ENCODE results near the gene CFAP45.

Gene CFAP45

GRCh38 chr1:159935719-159936272 lies 35.8 kb upstream of the CFAP45 start:
- Histone ChIP-seq H3K9ac (ENCODE audit: low read length) (no peak overlapping the region), H3K14ac (ENCODE audit: low read length in 2 of 2) (no peak overlapping the region), H3K4ac (ENCODE audit: low read depth in 1 of 2, low read length in 2 of 2) (no peak overlapping the region), H3K36me3 (ENCODE audit: control insufficient read depth in 1 of 2, insufficient read depth in 2 of 2, low read depth in 1 of 2, low read length in 2 of 2) (no peaks in the 10 kb centered on the region), H3K23ac (ENCODE audit: low read length in 2 of 2) (no peak overlapping the region), H3K4me3 (ENCODE audit: insufficient read depth in 1 of 2, low read depth in 1 of 2, low read length in 2 of 2) (no peak overlapping the region), H3K4me2 (ENCODE audit: low read length, poor library complexity, severe bottlenecking) (no peak overlapping the region), H3K18ac (ENCODE audit: low read depth in 1 of 2, low read length in 2 of 2) (no peak overlapping the region), H2BK5ac (ENCODE audit: low read depth, low read length, poor library complexity, severe bottlenecking) (no peak overlapping the region), H3K4me1 (ENCODE audit: control insufficient read depth, insufficient read depth, low read depth, low read length) (peaks cover 3% of the 10 kb centered on the region), H4K8ac (ENCODE audit: low read length) (no peak overlapping the region), H3K27ac (ENCODE audit: low read length, poor library complexity, severe bottlenecking) (no peak overlapping the region), H2AK5ac (ENCODE audit: low read length, severe bottlenecking) (no peak overlapping the region), H2BK15ac (ENCODE audit: low read depth, poor library complexity, severe bottlenecking) (no peak overlapping the region), H3K79me1 (replicated peaks; ENCODE audit: low read length, poor library complexity, severe bottlenecking) (no peaks in the 10 kb centered on the region), H3K9me3 (ENCODE audit: control insufficient read depth, low read length) (no peaks in the 10 kb centered on the region), H4K91ac (ENCODE audit: low read length) (no peak overlapping the region), H3K27me3 (ENCODE audit: control insufficient read depth in 1 of 2, insufficient read depth in 1 of 2, low read length in 2 of 2) (peaks cover 41 to 53% of the 10 kb centered on the region in 2 experiments), H2BK12ac (ENCODE audit: low read length in 2 of 2) (no peak overlapping the region), H2BK120ac (ENCODE audit: low read depth, low read length) (no peak overlapping the region), H2AFZ (ENCODE audit: low read depth, low read length) (no peak overlapping the region)
- peak; percentile 15 for DNase-seq
- WGBS = 83% methylated on average over 4 of the region's 4 CpGs

GRCh38 chr1:159935305-159935704 lies 35.3 kb upstream of the CFAP45 start:
- Histone ChIP-seq H2BK15ac (ENCODE audit: low read depth, poor library complexity, severe bottlenecking) (no peak overlapping the region), H4K8ac (ENCODE audit: low read length) (no peak overlapping the region), H3K9ac (ENCODE audit: low read length) (no peak overlapping the region), H4K91ac (ENCODE audit: low read length) (no peak overlapping the region), H3K36me3 (ENCODE audit: control insufficient read depth in 1 of 2, insufficient read depth in 2 of 2, low read depth in 1 of 2, low read length in 2 of 2) (no peaks in the 10 kb centered on the region), H3K9me3 (ENCODE audit: control insufficient read depth, low read length) (no peaks in the 10 kb centered on the region), H3K14ac (ENCODE audit: low read length in 2 of 2) (no peak overlapping the region), H2AK5ac (ENCODE audit: low read length, severe bottlenecking) (no peak overlapping the region), H3K79me1 (replicated peaks; ENCODE audit: low read length, poor library complexity, severe bottlenecking) (no peaks in the 10 kb centered on the region), H2BK120ac (ENCODE audit: low read depth, low read length) (no peak overlapping the region), H3K27ac (ENCODE audit: low read length, poor library complexity, severe bottlenecking) (no peak overlapping the region), H3K4ac (ENCODE audit: low read depth in 1 of 2, low read length in 2 of 2) (no peak overlapping the region), H2AFZ (ENCODE audit: low read depth, low read length) (no peak overlapping the region), H2BK12ac (ENCODE audit: low read length in 2 of 2) (no peak overlapping the region), H3K27me3 (ENCODE audit: control insufficient read depth in 1 of 2, insufficient read depth in 1 of 2, low read length in 2 of 2) (peaks cover 36 to 53% of the 10 kb centered on the region in 2 experiments), H2BK5ac (ENCODE audit: low read depth, low read length, poor library complexity, severe bottlenecking) (no peak overlapping the region), H3K23ac (ENCODE audit: low read length in 2 of 2) (no peak overlapping the region), H3K18ac (ENCODE audit: low read depth in 1 of 2, low read length in 2 of 2) (no peak overlapping the region), H3K4me2 (ENCODE audit: low read length, poor library complexity, severe bottlenecking) (no peak overlapping the region), H3K4me3 (ENCODE audit: insufficient read depth in 1 of 2, low read depth in 1 of 2, low read length in 2 of 2) (no peak overlapping the region), H3K4me1 (ENCODE audit: control insufficient read depth, insufficient read depth, low read depth, low read length) (peaks cover 3% of the 10 kb centered on the region)
- WGBS = 96% methylated on average over 11 of the region's 11 CpGs
- no peak for DNase-seq

DNA sequence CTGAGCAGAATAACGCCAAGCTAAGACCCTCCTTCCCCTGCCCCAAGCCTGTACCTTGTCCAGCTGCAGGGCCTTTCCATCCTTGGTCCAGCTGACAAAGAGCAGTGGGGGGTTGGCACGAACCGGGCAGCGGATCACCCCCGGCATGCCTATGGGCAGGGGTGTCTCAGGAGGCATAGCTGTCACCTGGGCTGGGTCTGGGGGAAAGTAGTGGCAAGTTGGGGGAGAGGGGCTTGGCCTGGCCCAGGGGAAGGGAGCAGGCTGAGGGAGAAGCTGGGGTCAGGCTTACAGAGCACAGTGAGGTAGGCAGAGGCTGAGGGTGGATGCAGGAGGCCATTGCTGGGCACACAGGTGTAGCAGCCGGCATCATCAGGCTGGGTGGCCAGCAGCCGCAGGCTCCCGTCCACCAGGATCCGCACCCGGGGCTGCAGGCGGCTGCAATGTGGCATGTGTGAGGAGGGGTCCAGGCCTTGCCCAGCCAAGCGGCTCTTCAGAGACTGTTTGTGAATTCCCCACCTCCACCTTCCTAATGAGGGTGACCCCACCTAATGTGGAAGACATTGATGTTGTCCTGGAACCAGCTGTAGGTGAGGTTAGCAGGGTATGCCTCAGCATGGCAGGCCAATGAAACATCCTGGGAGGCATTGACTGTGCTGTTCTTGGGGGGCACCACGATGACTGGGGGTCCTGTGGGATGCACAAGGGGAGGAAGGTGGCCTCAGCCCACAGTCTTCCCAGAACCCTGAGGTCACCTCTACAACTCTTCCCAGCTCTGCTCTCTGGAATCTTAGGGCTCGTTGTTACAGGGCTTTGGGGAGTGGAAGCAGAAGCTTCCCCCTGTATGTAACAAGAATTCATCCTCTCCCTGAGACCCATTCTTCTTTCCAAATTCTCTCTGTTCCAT lies 34.4 kb upstream of the CFAP45 start:
- Histone ChIP-seq H3K27me3 (ENCODE audit: control insufficient read depth in 1 of 2, insufficient read depth in 1 of 2, low read length in 2 of 2) (peaks cover 34 to 46% of the 10 kb centered on the region in 2 experiments), H3K4me1 (ENCODE audit: control insufficient read depth, insufficient read depth, low read depth, low read length) (peaks cover 3% of the 10 kb centered on the region), H4K8ac (ENCODE audit: low read length) (no peak overlapping the region), H3K79me1 (replicated peaks; ENCODE audit: low read length, poor library complexity, severe bottlenecking) (no peaks in the 10 kb centered on the region), H3K36me3 (ENCODE audit: control insufficient read depth in 1 of 2, insufficient read depth in 2 of 2, low read depth in 1 of 2, low read length in 2 of 2) (no peaks in the 10 kb centered on the region), H3K27ac (ENCODE audit: low read length, poor library complexity, severe bottlenecking) (no peak overlapping the region), H3K4me2 (ENCODE audit: low read length, poor library complexity, severe bottlenecking) (no peak overlapping the region), H4K91ac (ENCODE audit: low read length) (no peak overlapping the region), H2AFZ (ENCODE audit: low read depth, low read length) (no peak overlapping the region), H2BK12ac (ENCODE audit: low read length in 2 of 2) (no peak overlapping the region), H3K14ac (ENCODE audit: low read length in 2 of 2) (no peak overlapping the region), H3K18ac (ENCODE audit: low read depth in 1 of 2, low read length in 2 of 2) (no peak overlapping the region), H3K4me3 (ENCODE audit: insufficient read depth in 1 of 2, low read depth in 1 of 2, low read length in 2 of 2) (no peak overlapping the region), H2BK5ac (ENCODE audit: low read depth, low read length, poor library complexity, severe bottlenecking) (no peak overlapping the region), H3K4ac (ENCODE audit: low read depth in 1 of 2, low read length in 2 of 2) (no peak overlapping the region), H3K9ac (ENCODE audit: low read length) (no peak overlapping the region), H2AK5ac (ENCODE audit: low read length, severe bottlenecking) (no peak overlapping the region), H2BK15ac (ENCODE audit: low read depth, poor library complexity, severe bottlenecking) (no peak overlapping the region), H2BK120ac (ENCODE audit: low read depth, low read length) (no peak overlapping the region), H3K9me3 (ENCODE audit: control insufficient read depth, low read length) (no peaks in the 10 kb centered on the region), H3K23ac (ENCODE audit: low read length in 2 of 2) (no peak overlapping the region)
- DNase-seq = no peak
- 89% methylated on average over 12 of the region's 14 CpGs for WGBS

- DNase-seq = no peak
- Histone ChIP-seq H3K9me3 (ENCODE audit: control insufficient read depth, low read length) (no peaks in the 10 kb centered on the region), H3K14ac (ENCODE audit: low read length in 2 of 2) (no peak overlapping the region), H3K36me3 (ENCODE audit: control insufficient read depth in 1 of 2, insufficient read depth in 2 of 2, low read depth in 1 of 2, low read length in 2 of 2) (no peaks in the 10 kb centered on the region), H3K18ac (ENCODE audit: low read depth in 1 of 2, low read length in 2 of 2) (no peak overlapping the region), H3K4ac (ENCODE audit: low read depth in 1 of 2, low read length in 2 of 2) (no peak overlapping the region), H3K27ac (ENCODE audit: low read length, poor library complexity, severe bottlenecking) (no peak overlapping the region), H3K9ac (ENCODE audit: low read length) (no peak overlapping the region), H3K27me3 (ENCODE audit: control insufficient read depth in 1 of 2, insufficient read depth in 1 of 2, low read length in 2 of 2) (peaks cover 32 to 35% of the 10 kb centered on the region in 2 experiments), H2BK5ac (ENCODE audit: low read depth, low read length, poor library complexity, severe bottlenecking) (no peak overlapping the region), H3K23ac (ENCODE audit: low read length in 2 of 2) (no peak overlapping the region), H3K4me3 (ENCODE audit: insufficient read depth in 1 of 2, low read depth in 1 of 2, low read length in 2 of 2) (no peak overlapping the region), H2BK120ac (ENCODE audit: low read depth, low read length) (no peak overlapping the region), H4K91ac (ENCODE audit: low read length) (no peak overlapping the region), H2BK12ac (ENCODE audit: low read length in 2 of 2) (no peak overlapping the region), H2AK5ac (ENCODE audit: low read length, severe bottlenecking) (no peak overlapping the region), H4K8ac (ENCODE audit: low read length) (no peak overlapping the region), H3K4me2 (ENCODE audit: low read length, poor library complexity, severe bottlenecking) (no peak overlapping the region), H3K79me1 (replicated peaks; ENCODE audit: low read length, poor library complexity, severe bottlenecking) (no peaks in the 10 kb centered on the region), H3K4me1 (ENCODE audit: control insufficient read depth, insufficient read depth, low read depth, low read length) (peaks cover 3% of the 10 kb centered on the region), H2AFZ (ENCODE audit: low read depth, low read length) (no peak overlapping the region), H2BK15ac (ENCODE audit: low read depth, poor library complexity, severe bottlenecking) (no peak overlapping the region)
- WGBS = 74% methylated on average over 4 of the region's 4 CpGs
These were observed 33.4 kb upstream of the CFAP45 start for GRCh38 chr1:159933347-159933746.

Data from mesenchymal stem cell (in vitro differentiated cells and primary cell).